Activated T-helper 9 cell treated with anti-CD3 and anti-CD28 coated beads, Interleukin-2, amount 50 U/mL, for 16 hours (primary cell): Measurements from ENCODE around the gene ZNF385D.

Experiments
- DNase-seq: peaks from one replicate; pipeline ENCODE4 v3.0.0-alpha.2; 2020; ENCODE audit warnings: low read depth

The ZNF385D gene

DNA sequence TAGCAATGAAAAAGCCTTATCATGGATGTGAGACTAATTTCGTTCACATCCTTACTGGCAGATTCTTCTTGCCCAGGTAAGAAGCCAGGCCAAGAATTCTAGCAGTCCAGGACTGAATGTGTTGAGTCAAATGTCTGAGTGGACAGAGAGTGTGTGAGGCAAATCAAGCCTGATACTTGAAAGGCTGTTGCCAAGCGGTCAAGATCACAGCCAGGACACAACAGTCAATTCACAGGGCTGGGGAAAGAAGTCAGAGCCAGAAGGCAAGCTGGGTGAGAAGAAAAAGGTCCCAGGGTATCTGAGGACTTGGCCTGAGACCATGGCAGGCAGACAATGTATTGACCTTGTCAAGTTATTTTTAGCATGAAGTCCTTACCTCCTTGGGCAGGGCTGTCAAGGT, 301.3 kb downstream of the ZNF385D start:
- no peak for DNase-seq

DNA sequence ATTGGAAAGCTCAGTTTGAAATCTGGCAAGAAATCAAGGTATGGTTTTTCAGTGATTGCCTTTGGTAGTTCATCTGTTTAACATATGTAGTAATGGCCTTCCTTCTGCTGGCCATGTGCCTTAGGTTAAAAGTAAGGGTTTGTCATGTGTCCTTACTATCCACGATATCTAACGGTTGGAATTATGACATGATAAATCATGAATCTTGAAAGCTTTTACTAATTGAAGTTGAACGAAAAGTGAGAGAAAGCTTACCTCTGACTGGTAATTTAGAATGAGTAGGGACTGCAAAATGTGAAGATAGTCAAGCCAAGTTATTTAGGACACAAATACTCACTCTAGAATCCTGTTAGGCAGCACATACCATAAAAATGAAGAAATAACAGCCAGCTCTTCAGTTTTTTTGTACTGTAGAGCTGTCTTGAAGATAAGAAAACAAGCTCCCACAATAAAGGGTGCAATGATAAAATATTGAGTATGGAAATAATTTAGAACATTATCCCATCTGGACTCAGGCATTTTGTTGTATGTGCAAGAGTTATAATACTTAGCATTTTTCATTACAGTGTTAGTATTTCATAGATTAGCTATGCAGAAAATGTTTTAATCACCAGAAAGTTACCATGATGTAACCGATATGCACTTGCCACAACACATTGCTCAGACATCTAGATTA, 303.4 kb downstream of the ZNF385D start:
- DNase-seq, result no peak

DNA sequence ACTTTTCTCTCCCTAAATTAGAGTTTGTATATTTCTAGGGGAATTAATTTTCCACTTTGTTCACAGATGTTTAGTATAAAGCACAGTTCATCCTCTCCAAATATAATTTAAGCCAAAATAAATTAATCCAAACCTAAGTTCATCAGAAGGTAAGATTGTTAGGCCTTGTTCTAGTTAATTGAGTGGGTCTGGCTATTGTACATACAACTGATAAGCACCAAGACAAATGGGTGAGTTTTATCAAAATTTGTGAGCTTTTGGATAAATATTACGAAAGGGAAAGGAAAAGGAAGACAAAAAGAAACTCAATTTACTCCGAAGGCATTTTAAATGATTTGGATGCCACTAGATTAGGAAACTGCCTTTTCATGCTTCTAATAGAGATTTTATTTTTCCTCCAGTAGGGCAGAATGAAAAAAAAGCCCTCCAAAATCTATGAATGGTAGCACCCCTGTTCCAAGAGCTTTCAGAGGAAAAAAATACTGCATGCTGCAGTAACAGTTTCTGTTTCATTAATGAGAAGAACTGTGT, 304.0 kb downstream of the ZNF385D start:
- DNase-seq, result no peak

DNA sequence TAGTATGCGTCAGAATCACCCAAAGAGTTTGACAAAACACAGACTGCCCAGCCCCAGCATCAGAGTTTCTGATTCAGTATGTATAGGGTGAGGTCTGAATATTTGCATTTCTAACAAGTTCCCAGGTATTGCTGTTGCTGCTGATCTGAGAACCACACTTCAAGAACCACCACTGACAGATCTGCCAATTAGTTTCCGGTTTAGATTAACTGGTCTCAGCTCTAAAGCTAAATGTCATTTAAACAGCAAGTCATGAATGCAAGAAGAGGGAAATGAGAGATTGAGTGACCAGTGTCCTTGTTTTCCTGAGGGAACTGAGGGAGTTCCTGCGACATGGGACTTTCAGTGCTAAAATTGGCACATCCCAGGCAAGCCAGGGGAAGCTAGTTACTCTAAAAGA, 305.0 kb downstream of the ZNF385D start:
- no peak for DNase-seq

DNA sequence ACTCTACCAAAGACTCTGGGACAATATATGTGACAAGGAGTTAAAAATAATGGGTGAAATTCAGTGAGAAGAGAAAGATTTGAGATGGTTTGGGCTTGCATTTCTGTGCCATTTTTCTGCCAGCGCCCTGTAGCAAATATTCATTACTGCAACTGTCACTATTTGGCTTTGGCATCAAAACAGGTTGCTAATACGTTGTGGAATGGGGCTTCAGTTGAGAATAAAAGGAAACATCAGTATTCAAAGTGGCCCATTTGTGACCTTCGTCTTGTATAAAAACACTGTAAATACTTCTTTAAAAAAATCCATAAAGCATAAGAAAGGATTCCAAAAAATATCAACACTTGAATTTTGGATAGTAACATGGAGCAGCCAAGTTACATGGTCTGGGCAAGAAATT, 309.2 kb downstream of the ZNF385D start:
- DNase-seq, result no peak

DNA sequence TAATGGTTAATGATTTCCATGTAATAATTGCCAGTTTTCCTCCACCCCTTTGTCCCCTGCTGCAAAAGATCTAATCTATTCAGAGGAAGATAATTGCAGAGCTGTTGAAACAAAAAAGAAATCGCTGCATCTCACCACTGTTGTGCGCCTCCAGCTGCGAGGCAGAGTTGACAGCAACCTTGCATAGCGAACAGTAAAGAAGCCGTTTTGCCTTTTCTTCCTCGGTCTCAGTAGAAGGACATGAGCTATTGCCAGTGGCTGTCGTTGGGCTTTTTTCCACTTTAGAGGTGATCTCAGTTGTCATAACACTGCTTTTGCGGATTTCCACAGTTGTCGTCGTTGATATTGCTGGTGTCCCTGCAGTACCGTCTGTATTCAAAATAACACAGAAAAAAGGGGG, 314.2 kb downstream of the ZNF385D start:
- no peak for DNase-seq

DNA sequence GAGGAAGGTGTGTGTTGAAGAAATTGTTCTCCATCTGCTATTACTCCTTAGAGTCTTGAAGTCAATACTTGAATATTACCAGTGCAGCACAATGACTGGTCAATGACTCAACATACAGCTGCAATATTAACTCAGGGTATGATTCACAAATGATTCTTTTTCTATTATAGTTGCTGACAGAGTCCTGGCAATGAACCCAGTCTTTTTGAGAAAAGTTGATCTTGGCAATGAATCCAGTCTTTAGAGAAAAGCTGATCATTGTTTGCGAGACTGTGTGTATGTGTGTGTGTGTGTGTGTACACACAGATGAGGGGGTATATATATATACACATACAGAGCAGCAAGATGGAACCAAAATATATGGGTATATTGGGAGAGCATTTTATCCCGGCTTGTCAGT, 315.1 kb downstream of the ZNF385D start:
- DNase-seq, result no peak

DNA sequence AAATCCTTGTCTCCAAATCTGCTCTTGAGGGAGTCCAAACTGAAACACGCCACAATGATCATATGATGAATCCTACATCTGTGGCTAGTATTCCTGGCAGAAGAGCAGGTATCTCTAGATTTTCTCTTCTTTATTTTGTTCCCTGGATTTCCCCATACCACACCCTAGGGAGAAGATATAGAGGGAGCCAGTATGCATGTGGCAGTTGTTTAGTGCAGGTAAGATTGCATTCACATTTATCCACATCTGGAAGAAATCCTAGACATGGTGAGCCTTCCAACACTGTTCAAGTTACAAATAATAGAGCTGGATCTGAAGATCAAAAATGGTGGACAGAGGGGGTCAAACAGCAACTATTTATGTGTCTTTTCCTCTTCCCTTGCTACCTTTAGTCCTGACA, 316.7 kb downstream of the ZNF385D start:
- DNase-seq, result no peak

DNA sequence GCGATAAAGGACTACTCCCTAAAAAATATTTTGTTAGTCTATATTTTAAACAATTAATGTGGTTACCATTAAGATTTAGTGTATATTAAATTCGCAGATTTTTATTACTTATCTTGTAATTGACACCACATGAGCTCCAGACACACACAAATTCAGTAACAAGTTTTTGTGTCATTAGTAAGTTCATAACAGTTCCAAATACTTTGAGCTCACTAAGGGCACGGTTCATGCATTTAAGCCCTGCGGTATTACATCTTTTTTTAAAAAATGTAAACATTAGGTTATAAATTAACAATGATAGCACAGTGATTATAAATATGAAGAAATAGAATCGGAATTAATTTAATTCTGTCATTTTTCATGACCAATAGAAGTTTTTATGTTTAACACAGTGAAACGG, 317.3 kb downstream of the ZNF385D start:
- no peak for DNase-seq

DNA sequence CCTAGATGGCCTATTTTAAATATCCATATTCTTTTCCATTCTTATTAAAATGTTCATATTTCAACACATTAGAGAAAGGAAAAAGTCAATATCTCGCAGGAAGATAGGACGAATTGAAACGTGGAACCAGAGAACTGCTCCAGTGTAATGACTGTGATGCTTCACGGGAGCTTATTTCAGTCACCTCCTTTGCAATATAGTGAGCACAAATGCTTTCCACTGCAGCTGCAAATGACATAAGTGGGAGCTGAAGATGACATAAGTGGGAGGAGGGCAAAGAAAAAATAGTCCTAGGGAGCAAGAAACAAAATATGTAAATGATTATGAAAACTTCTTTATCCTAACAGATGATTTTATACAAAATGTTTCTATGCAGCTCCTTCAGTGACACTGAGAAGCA, 324.1 kb downstream of the ZNF385D start:
- DNase-seq, result no peak

DNA sequence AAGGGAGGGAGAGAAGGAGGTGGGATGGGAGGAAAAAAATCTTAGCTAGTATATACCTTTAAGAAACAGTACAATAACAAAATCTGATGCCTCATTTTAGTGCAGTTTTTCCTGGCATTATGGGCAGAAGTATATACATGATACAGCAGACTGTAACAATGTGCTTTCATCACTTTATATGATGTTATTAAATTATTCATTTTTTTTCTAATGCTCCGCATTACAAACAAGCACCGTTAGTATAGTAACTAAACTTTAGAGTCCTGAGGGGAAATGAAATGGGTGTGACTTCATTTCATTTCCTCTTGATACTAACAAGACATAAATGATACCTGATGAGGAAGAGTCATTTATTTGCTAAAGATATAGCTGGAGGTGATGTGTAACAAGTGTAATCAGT, 325.3 kb downstream of the ZNF385D start:
- no peak for DNase-seq

DNA sequence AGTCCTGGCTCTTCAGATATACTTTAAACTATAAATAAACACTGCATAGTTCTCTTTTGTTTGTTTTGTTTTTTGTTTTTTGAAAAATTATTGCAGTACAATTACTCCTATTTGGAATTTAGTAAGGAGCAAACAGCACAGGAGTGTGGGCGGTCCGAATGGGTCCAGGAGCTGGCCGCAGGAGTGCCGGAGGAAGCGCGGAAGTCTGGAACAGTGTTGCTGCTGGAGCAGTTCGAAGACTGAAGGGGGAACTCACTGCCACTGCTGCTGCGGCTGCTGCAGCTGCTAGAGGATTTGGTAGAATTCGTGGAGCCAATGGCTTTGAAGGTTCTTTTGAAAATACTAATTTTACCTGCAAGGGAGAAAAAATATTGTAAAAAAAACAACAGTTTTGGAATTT, 329.9 kb downstream of the ZNF385D start:
- no peak for DNase-seq

DNA sequence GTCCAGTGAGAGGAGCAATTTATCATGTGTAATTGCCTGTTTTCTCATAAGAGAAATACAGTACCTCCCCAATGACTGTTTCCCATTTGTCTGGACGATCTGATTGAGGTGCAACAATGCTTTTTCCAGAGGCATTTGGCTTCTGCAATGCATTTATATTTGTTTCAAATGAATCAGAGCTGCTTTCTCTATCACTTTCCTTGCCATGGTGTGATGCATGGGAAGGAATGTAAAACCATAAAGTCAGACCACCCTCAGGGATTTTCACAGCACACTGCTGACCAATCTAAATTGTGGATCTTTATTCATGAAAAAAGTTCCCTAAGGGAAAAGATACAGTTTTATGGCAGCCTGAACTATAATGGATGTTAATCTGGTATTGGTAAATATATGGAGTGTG, 333.0 kb downstream of the ZNF385D start:
- DNase-seq, result no peak

DNA sequence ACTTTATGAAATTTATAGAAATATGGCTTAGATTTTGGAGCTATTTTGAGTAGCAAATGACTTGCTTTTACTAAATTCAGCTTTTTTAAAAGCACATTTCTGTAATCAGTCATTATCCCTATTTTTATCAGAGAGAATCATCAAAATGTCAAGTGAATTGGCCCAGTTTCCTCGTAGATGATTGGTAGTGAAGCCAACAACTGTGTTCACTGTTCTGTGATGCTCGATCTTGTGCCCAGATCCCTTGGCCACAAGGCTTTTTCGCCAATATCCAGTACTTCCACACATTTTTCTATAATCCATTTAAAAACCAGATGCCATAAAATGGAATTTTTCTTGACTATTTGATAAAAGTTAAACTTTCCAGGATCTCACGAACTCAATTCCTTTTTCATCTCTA, 336.5 kb downstream of the ZNF385D start:
- DNase-seq, result no peak

DNA sequence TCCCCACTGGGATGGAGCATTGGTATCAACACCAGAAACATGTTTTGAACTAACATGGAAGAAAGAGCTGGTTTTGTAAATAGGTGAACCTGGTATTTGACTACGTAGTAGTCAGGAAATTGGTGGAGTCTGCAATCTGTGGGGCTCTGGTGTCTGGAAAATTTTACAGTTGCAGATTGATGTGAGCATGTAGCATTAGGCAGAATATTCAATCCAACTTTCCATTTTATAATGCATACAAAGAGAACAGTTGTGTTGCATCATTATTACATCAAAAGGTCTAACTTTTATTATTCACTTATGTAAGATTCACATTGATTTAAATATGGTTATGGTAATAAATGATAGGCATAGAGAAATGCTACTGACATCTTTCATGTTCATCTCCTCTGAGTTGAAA, 340.0 kb downstream of the ZNF385D start:
- no peak for DNase-seq

DNA sequence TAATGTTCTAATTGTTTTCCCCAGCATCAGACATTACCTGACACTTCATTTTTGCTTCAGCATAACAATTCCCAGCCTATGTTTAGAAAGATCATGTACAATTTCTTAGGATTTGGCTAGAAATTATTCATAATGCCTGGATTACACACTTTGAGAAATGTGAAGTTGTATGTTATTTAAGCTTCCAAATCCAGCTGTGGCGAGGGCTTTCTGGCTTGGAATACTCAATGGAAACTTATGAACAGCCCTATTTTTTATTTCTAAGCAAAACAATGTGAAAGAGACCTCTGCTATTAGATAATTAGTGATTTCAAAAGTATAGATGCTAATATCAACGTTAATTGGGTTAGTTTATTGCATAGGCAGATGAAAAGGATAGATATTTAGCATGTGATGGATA, 341.6 kb downstream of the ZNF385D start:
- DNase-seq, result no peak

DNA sequence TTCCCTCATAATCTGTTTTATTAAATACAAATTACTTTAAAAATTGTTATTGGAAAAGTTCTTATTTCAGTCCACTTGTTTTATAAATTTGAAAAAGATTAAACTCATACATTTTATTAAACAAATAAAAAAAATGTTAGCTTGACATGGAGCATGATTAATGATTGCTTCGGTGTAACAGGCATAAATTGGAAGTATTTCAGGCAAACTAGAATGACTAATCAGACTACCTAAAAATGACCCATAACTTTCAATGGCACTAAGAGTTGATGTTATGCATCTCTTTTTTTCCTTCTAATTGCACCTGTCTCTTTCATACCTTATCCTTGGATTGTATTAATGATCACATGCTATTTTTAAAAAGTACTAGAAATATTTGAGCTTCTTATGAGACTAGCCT, 343.3 kb downstream of the ZNF385D start:
- no peak for DNase-seq

DNA sequence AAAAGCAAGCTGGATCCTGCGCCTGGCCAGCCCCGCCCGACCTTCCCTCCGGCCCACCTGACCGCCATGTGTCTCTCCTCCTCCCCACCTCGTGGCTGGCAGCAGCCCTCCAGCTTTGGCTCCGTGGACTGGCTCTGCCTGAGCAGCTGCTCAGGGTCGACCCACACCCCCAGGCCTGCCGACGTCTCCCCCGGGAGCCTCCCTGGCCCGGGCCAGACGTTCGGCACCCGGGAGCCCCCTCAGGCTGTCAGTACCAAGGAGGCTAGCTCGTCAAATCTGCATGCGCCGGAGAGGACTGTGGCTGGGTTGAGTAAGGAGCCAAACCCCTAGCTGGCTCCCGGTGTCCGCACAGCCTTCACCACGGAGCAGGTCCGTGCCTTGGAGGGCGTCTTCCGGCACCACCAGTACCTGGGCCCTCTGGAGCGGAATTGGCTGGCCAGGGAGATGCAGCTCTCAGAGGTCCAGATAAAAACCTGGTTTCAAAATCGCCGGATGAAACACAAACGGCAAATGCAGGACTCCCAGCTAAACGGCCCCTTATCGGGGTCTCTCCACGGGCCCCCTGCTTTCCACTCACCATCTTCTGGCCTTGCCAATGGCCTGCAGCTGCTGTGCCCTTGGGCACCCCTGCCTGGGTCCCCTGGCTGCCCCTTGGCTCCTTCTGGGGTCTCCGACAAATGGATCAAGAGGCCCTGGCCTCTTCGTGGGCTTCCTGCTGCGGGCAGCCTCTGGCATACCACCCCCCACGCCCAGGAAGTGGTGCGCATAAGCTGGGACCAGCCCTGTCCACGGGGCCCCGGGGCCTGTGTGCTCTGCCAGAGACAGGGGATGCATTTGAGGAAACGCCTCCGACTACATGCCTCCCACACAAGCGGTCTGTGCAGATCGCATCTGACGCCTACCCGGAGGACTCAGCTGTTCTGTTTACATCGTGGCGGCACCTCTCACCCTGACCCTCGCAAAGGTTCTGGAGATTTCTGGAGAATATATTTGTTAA, 345.0 kb downstream of the ZNF385D start:
- no peak for DNase-seq

DNA sequence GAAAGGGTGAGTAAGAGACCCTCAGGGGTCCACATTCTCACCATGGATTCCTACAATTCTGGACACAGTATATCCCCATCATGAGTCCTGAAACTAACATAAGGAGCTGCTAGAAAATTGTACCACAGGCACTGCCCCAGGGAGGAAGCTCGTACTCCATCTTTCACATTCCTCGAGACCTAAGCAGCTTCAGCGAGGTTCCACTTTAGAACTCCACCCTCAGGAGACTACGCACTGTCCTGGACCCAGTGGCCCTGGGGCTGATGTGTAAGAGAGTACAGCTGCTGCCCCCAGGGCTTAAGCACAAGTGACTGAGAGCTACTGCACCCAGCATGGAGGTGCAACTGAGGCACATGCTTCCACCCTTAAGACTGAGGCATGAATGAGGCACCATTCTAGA, 352.5 kb downstream of the ZNF385D start:
- DNase-seq, result no peak

DNA sequence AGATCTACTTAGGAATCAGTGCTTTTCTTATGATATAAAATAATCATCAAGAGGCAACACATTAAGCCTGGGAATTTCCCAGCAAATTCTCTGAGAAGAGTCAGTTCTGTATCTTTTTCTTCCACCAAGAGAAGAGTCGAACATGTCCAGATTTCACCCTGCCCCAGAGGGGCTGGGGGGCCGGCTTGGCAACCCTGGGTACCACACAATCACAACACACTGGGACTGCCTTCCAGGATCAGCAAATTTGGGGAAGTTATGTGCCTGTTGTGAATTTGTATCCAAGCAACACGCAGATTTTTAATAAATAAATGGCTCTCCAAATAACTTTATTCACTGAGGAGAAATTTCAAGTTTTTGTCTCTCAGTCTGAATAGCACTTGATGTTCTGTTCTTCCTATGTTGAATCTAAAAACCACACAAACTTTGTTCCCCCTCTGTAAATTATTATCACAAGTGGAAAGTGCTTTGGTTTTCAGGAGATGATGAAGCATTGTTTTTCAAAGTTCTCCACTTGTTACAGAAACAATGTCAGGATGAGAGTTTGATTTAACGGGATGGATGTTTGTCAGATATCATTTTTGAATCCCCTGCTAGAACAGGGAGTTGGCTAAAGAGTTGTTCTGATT, 357.2 kb downstream of the ZNF385D start:
- no peak for DNase-seq

DNA sequence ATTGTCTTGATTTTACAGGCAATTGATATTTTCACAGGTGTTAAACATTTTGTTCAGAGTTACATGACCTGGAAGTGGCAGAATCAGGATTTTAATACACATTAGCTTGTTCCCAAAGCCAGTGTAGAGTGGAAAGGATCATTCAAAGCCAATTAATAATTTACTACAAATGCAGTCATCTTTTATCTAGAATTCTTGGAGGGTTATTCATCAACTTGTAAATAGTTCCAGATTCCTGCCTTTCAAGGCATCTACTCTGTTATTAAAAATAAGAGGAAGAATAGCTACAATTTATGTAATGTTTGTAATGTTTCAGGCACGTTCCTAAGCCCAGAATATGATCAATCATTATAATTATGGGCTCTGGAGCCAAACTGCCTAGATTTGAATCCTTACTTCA, 358.5 kb downstream of the ZNF385D start:
- DNase-seq, result no peak

DNA sequence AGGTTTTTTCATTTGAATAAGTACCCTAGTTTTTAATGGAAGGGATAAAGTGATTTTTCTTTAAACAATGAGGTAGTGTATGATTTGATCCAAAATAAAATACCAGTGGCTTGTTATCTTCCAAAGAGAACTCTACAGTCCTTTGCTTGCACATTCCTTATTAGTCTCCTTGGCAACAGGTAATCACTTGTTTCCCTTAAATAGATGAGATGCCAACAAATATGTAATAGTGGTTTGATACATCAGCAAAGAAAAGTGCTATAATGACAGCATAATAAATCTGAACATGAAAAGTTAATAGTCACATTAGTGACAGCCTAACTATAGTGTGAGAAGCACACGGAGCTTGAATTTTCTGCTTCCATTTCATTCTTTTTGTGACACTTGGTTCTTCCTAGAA, 360.2 kb downstream of the ZNF385D start:
- no peak for DNase-seq

DNA sequence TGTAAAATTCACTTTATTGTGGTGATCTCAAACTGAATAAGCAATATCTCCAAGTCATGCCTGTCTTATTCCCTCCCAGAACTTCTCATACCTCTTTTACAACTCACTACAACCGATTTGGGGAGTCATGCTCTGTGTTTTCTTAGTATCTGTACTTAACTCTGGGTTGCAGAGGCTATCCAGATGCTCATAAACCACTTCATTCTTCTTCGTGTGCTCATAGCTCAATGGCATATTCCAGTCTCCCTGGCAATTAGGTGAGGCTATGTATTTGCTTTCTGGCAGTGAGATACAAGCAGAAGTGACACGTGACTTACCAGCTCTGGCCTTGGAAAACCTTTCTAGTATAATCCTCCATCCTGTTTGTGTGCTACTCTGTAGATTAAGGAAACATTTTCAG, 360.9 kb downstream of the ZNF385D start:
- DNase-seq, result no peak
